Erythroblast (primary cell): Measurements from ENCODE around the gene AOPEP.

ENCODE experiments used
- GATA1 ChIP-seq: IDR thresholded peaks from 2 replicates; pipeline ENCODE4 v1.6.1; 2011; ENCODE audit warnings: low read depth, mild to moderate bottlenecking, control low read depth, low read length, moderate library complexity
- POLR2A ChIP-seq: IDR thresholded peaks from 2 replicates; pipeline ENCODE4 v1.6.1; 2011; ENCODE audit warnings: mild to moderate bottlenecking, low read length

DNA sequence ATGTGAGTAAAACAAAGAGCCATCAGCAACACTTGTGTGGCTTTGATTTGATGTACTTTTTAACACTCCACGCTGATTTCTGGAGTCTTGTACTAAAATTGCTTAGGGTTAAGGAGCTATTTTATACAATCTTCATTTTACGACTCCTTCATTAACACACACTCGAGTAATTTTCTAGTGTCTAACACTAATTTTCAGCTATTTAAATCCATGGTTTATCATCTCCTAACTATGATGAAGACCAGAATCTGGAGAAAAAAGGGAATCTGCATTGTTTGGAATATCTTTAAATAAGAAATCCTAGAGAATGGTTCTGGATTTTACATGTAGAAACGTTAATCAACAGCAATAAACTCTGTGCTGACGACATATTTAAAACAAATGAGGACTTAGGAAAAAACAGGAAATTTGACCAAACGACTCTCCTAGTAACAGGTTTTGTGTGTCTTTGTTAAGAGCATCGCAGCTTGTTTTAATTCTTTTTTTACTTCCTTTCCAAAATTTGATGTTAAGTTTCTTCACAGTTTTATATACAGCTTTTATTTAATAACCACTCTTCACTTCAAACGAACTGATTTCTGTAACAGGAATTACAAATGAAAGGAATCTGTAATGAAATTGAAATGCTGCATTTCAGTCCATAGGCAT lies 138.5 kb downstream of the AOPEP start:
- TF ChIP-seq POLR2A (no peak), GATA1 (no peak)
